Motor neuron (in vitro differentiated cells): Measurements from ENCODE around the gene SLCO2B1. TPM values are rescaled to one million over a fixed set of nuclear protein-coding genes. Genes with fewer than 3 reads are reported as not detected.

Source experiments
- ATAC-seq, 8 experiments: fragments of 200-7000 bp; cut with Tn5 transposase; replicated peaks in 6 of 8; 2 replicates each; pipeline ENCODE4 v1.8.0; 2021; ENCODE audit warnings: mild to moderate bottlenecking in 8 of 8, moderate library complexity in 8 of 8
- H3K27ac ChIP-seq, 2 donors: fragments of 250-450 bp; sonication (Bioruptor Pico); 2 replicates each; pipeline ENCODE4 v1.9.0; 2021; ENCODE audit warnings: antibody characterized with exemption in 2 of 2, mild to moderate bottlenecking in 2 of 2, moderate library complexity in 1 of 2
- H3K4me1 ChIP-seq, 2 donors: fragments of 250-450 bp; sonication (Bioruptor Pico); replicated peaks in 1 of 2; 2 replicates each; pipeline ENCODE4 v1.6.1; 2021; ENCODE audit warnings: antibody characterized with exemption in 2 of 2, mild to moderate bottlenecking in 2 of 2, moderate library complexity in 1 of 2
- H3K4me3 ChIP-seq, 5 donors: fragments of 250-450 bp; sonication (Bioruptor Pico); 2 replicates each; pipeline ENCODE4 v1.9.0; 2021; ENCODE audit warnings: antibody characterized with exemption in 5 of 5, mild to moderate bottlenecking in 5 of 5, moderate library complexity in 4 of 5
- WGBS, 10 experiments: fragments of 450-650 bp; shearing (Covaris generic); methylation state at CpG; one replicate each; pipeline ENCODE4 v1.0.0; 2022; 5-methylcytosine and 5-hydroxymethylcytosine counted together
- in situ Hi-C, 9 experiments: fragments of 400-800 bp; cut with MboI; loops; one replicate each; pipeline ENCODE4 v1.15.0; 2021; ENCODE audit warnings: low sequenced_read_pairs in 9 of 9, low pct_unique_long_range_greater_than_20kb in 2 of 9; ENCODE audit not compliant: unreplicated experiment in 9 of 9
- total RNA-seq, 8 experiments: library from RNA; unstranded; fragments of 300-600 nt; gene quantifications; 2 replicates each; pipeline versions ENCODE4 v1.2.3 to v1.2.4, GENCODE V29; 2022

Gene SLCO2B1
- total RNA-seq, 8 experiments from 2014 or later, result 0.16 to 8.9 (median 0.59) TPM

GRCh38 chr11:75147191-75147874 lies 3.6 kb upstream of the SLCO2B1 start:
- 0 to 80% (median 78%) methylated on average over 1 to 5 of the region's 7 CpGs; no CpG with 5 or more reads in 4 of the 10 experiments for WGBS, 10 experiments
- in situ Hi-C loops, result loop anchor here in 7 of 9 experiments (10.0 to 25.0 kb wide), 3 partner anchors 57 to 97 kb away; partner anchors contain the start of gene TPBGL (in 7 of the 7)
- Histone ChIP-seq H3K4me3 (no peak overlapping the region), H3K27ac (no peak overlapping the region), H3K4me1 (peaks cover 0 to 9% of the 10 kb centered on the region in 2 donors)
- no peak for ATAC-seq

GRCh38 chr11:75147875-75148263 lies 3.0 kb upstream of the SLCO2B1 start:
- in situ Hi-C loops, result loop anchor here in 7 of 9 experiments (10.0 to 25.0 kb wide), 3 partner anchors 57 to 97 kb away; partner anchors contain the start of gene TPBGL (in 7 of the 7)

GRCh38 chr11:75148436-75148983 lies 2.4 kb upstream of the SLCO2B1 start:
- no peak overlapping the region for H3K4me3 ChIP-seq
- 0 to 100% (median 79%) methylated on average over 1 to 4 of the region's 6 CpGs; no CpG with 5 or more reads in 2 of the 10 experiments for WGBS, 10 experiments
- no peak for ATAC-seq
- H3K4me1 ChIP-seq, result no peaks in the 10 kb centered on the region
- in situ Hi-C loops, result loop anchor here in 7 of 9 experiments (10.0 to 25.0 kb wide), 3 partner anchors 56 to 96 kb away; partner anchors contain the start of gene TPBGL (in 7 of the 7)
- no peak overlapping the region for H3K27ac ChIP-seq

More at GRCh38 chr11:75147875-75148263, 3.0 kb upstream of the SLCO2B1 start:
- Histone ChIP-seq H3K4me3 (no peak overlapping the region), H3K4me1 (peaks cover 0 to 6% of the 10 kb centered on the region in 2 donors), H3K27ac (no peak overlapping the region)
- ATAC-seq, result no peak
- WGBS, 10 experiments, result 40 to 78% (median 70%) methylated on average over 1 to 6 of the region's 9 CpGs; no CpG with 5 or more reads in 4 of the 10 experiments

- ATAC-seq, result peak in 2 of 8 experiments; percentile 70 to 76
- Histone ChIP-seq H3K4me3 (no peak overlapping the region), H3K4me1 (no peaks in the 10 kb centered on the region), H3K27ac (no peak overlapping the region)
- WGBS, 10 experiments, result 0 to 100% (median 100%) methylated on average over 1 of the region's 4 CpGs; no CpG with 5 or more reads in 3 of the 10 experiments
- in situ Hi-C loops, result loop anchor here in 7 of 9 experiments (10.0 to 25.0 kb wide), 3 partner anchors 55 to 95 kb away; partner anchors contain the start of gene TPBGL (in 7 of the 7)
Measured at GRCh38 chr11:75149766-75150465, 991 bp upstream of the SLCO2B1 start.

- Histone ChIP-seq H3K4me3 (no peak overlapping the region), H3K27ac (no peak overlapping the region), H3K4me1 (no peaks in the 10 kb centered on the region)
- in situ Hi-C loops, result no loop called here
- WGBS, 10 experiments, result 28 to 100% (median 52%) methylated on average over 1 to 12 of the region's 13 CpGs; no CpG with 5 or more reads in 1 of the 10 experiments
- ATAC-seq, result no peak
Measured at GRCh38 chr11:75151346-75152047, 590 bp downstream of the SLCO2B1 start.

GRCh38 chr11:75152090-75152489 lies 1.2 kb downstream of the SLCO2B1 start:
- no peak overlapping the region for H3K4me3 ChIP-seq
- 20 to 100% (median 58%) methylated on average over 1 to 2 of the region's 6 CpGs; no CpG with 5 or more reads in 4 of the 10 experiments for WGBS, 10 experiments
- in situ Hi-C loops, result no loop called here
- no peak for ATAC-seq
- no peaks in the 10 kb centered on the region for H3K4me1 ChIP-seq
- no peak overlapping the region for H3K27ac ChIP-seq

GRCh38 chr11:75152651-75153427 lies 1.9 kb downstream of the SLCO2B1 start:
- Histone ChIP-seq H3K4me1 (no peaks in the 10 kb centered on the region), H3K4me3 (no peak overlapping the region), H3K27ac (no peak overlapping the region)
- in situ Hi-C loops, result no loop called here
- WGBS, 10 experiments, result 37 to 94% (median 72%) methylated on average over 1 to 2 of the region's 5 CpGs; no CpG with 5 or more reads in 3 of the 10 experiments
- no peak for ATAC-seq

GRCh38 chr11:75154646-75155569 lies 4.0 kb downstream of the SLCO2B1 start:
- Histone ChIP-seq H3K27ac (no peak overlapping the region), H3K4me1 (no peaks in the 10 kb centered on the region), H3K4me3 (no peak overlapping the region)
- 38 to 100% (median 83%) methylated on average over 1 to 5 of the region's 9 CpGs; no CpG with 5 or more reads in 1 of the 10 experiments for WGBS, 10 experiments
- no peak for ATAC-seq
- in situ Hi-C loops, result no loop called here

GRCh38 chr11:75155570-75156422 lies 4.9 kb downstream of the SLCO2B1 start:
- 55 to 100% (median 78%) methylated on average over 1 to 7 of the region's 13 CpGs; no CpG with 5 or more reads in 6 of the 10 experiments for WGBS, 10 experiments
- ATAC-seq, result no peak
- in situ Hi-C loops, result no loop called here
- Histone ChIP-seq H3K4me3 (no peak overlapping the region), H3K4me1 (no peaks in the 10 kb centered on the region), H3K27ac (no peak overlapping the region)

- no peak overlapping the region for H3K4me3 ChIP-seq
- no peaks in the 10 kb centered on the region for H3K4me1 ChIP-seq
- in situ Hi-C loops, result no loop called here
- no peak for ATAC-seq
- no peak overlapping the region for H3K27ac ChIP-seq
Measured at GRCh38 chr11:75158241-75158640, 7.3 kb downstream of the SLCO2B1 start.
